A549 treated with Hydrocortisone at 1 μM for 4 hours (cell line): ENCODE measurements around the gene ACACB. TPM values are rescaled to one million over a fixed set of nuclear protein-coding genes. Genes with fewer than 3 reads are reported as not detected.

Experiments
- total RNA-seq: library from RNA; stranded (reverse); fragments of 200-300 nt; extraction: Qiagen RNA extraction; gene quantifications from 5 replicates; pipeline ENCODE4 v1.2.3, GENCODE V29; 2022

Gene ACACB
- total RNA-seq: 8.7 to 17.7 TPM (median 12.4 TPM) in 5 replicates

GRCh38 chr12:109115758-109116610 is at the start of gene ACACB:
Gene ACACB, plus strand, starts transcription at chr12:109116587. Its CDS starts 22,819 bp downstream, at chr12:109139406.

GRCh38 chr12:109093022-109093918 is 23.1 kb upstream of the ACACB start, which contains the start of gene ALKBH2:
Gene ALKBH2, minus strand, starts transcription at chr12:109093472. Its CDS starts 686 bp downstream, at chr12:109092786.

GRCh38 chr12:109097435-109098182 is 18.8 kb upstream of the ACACB start, which contains the start of gene UNG:
Gene UNG, plus strand, starts transcription at chr12:109097597. Its CDS starts 83 bp downstream, at chr12:109097680.

GRCh38 chr12:109308534-109309380 is 192.4 kb downstream of the ACACB start, which contains the start of gene FOXN4:
Gene FOXN4, minus strand, starts transcription at chr12:109309284. Its CDS starts 963 bp downstream, at chr12:109308321.

Other genes starting within 250 kb of the ACACB start
- gene DAO, start 236.5 kb upstream of the ACACB start, total RNA-seq: not detected in 5 replicates
- not detected in 5 replicates for gene SVOP, start 95.5 kb upstream of the ACACB start, total RNA-seq
- 7.0 to 9.4 TPM (median 7.3 TPM) in 5 replicates for gene USP30, start 64.0 kb upstream of the ACACB start, total RNA-seq
- gene ALKBH2, start 23.1 kb upstream of the ACACB start, total RNA-seq: 45.2 to 52.4 TPM (median 51.2 TPM) in 5 replicates
- gene UNG, start 19.0 kb upstream of the ACACB start, total RNA-seq: 86.9 to 98.2 TPM (median 89.4 TPM) in 5 replicates
- gene FOXN4, start 192.7 kb downstream of the ACACB start, total RNA-seq: 0.03 to 0.08 TPM (median 0.03 TPM) in 3 of 5 replicates, not detected in the others
- gene MYO1H, start 231.3 kb downstream of the ACACB start, total RNA-seq: not detected in 5 replicates